ENCODE results near the gene ICE1. TPM values are rescaled to one million over a fixed set of nuclear protein-coding genes. Genes with fewer than 3 reads are reported as not detected.

Gene ICE1
- total and polyA plus RNA-seq, 9 of the 15 experiments (the other 6 are each of a cell fraction or from before 2014, with no cell fraction given) = 4.9 to 47.4 (median 28.2) TPM

- CTCF ChIA-PET (ENCODE audit: low intra/inter-chr PET ratio) = no interaction called here
- no TSS peak for BruUV-seq (replicated peaks)
- in situ Hi-C loops (cut with MboI) = no loop called here
Observed at GRCh38 chr5:5467737-5468136, 45.3 kb downstream of the ICE1 start.

GRCh38 chr5:5470933-5471332 lies 48.5 kb downstream of the ICE1 start:
- no peaks in the 10 kb centered on the region for H3K4me1 ChIP-seq (replicated peaks in 1 of 2; ENCODE audit: control insufficient read depth in 2 of 2, insufficient read depth in 2 of 2, low read length in 2 of 2)
- no peak overlapping the region for H2AFZ ChIP-seq (ENCODE audit: low read depth, low read length)
- no peaks in the 10 kb centered on the region for H3K27me3 ChIP-seq (ENCODE audit: control insufficient read depth in 2 of 2, insufficient read depth in 2 of 2, low read length in 2 of 2)
- ChIA-PET CTCF (ENCODE audit: low intra/inter-chr PET ratio) (no interaction called here), POLR2A (no interaction called here)
- DNase-seq (ENCODE audit: extremely low read depth in 1 of 4, low spot score in 3 of 4) (no peak), ATAC-seq (no peak), FAIRE-seq (no peak)
- H3K79me2 ChIP-seq (ENCODE audit: control insufficient read depth, insufficient read depth, low read length) = no peaks in the 10 kb centered on the region
- no peak overlapping the region for H3K4me2 ChIP-seq (ENCODE audit: insufficient read depth, low read length)
- no peak overlapping the region for H3K27ac ChIP-seq (ENCODE audit: extremely low read depth, low read depth, low read length)
- H3K9ac ChIP-seq (ENCODE audit: insufficient read depth in 1 of 2, low read depth in 2 of 2, low read length in 2 of 2) = no peak overlapping the region
- in situ Hi-C loops (cut with MboI) = no loop called here
- no peak overlapping the region for H3K4me3 ChIP-seq
- TF ChIP-seq UBTF (IDR thresholded peaks at IDR 0.05; ENCODE audit: borderline replicate concordance in 1 of 2, low read depth in 2 of 2, low read length in 2 of 2) (no peak), CCNT2 (IDR thresholded peaks at IDR 0.05; ENCODE audit: borderline replicate concordance, extremely low read depth, insufficient read length, low read depth, low read length) (no peak), SMAD4 (CRISPR knock-in tag; conservative IDR thresholded peaks at IDR 0.05) (no peak), C11orf30 (IDR thresholded peaks at IDR 0.05; ENCODE audit: low read depth) (peak; percentile 42; the same call in 1 of the 2 replicates), ZNF561 (CRISPR knock-in tag; conservative IDR thresholded peaks at IDR 0.05) (no peak), FOXP4 (CRISPR knock-in tag; IDR thresholded peaks at IDR 0.05; ENCODE audit: borderline replicate concordance) (no peak), ZNF316 (IDR thresholded peaks at IDR 0.05) (peak; percentile 66), KLF13 (tag; IDR thresholded peaks at IDR 0.05; ENCODE audit: borderline replicate concordance, low read depth) (no peak), HMG20A (CRISPR knock-in tag; conservative IDR thresholded peaks at IDR 0.05) (no peak)
- H3K9me1 ChIP-seq (ENCODE audit: control insufficient read depth, insufficient read depth, low read length) = no peaks in the 10 kb centered on the region
- intact Hi-C loops (cut with micrococcal nuclease) = no loop called here
- no peaks in the 10 kb centered on the region for H4K20me1 ChIP-seq (replicated peaks; ENCODE audit: control insufficient read depth, insufficient read depth, low read length)
- no peaks in the 10 kb centered on the region for H3K9me3 ChIP-seq (replicated peaks; ENCODE audit: control insufficient read depth, insufficient read depth, low read depth, low read length)
- H3K36me3 ChIP-seq (ENCODE audit: control insufficient read depth, insufficient read depth, low read length) = peaks cover 59% of the 10 kb centered on the region
- BruUV-seq (replicated peaks) = no TSS peak

More at GRCh38 chr5:5467737-5468136, 45.3 kb downstream of the ICE1 start:
- POLR2A ChIA-PET = interaction anchor here (0.6 kb wide), 1 partner anchor 14 kb away, joined by 3 read pairs; no protein-coding TSS in a partner anchor
- no peak for FAIRE-seq
- DNase-seq (ENCODE audit: extremely low read depth in 1 of 4, low spot score in 3 of 4) = no peak
- no peak overlapping the region for H3K27ac ChIP-seq (ENCODE audit: extremely low read depth, low read depth, low read length)
- no peak overlapping the region for H3K9ac ChIP-seq (ENCODE audit: insufficient read depth in 1 of 2, low read depth in 2 of 2, low read length in 2 of 2)
- WGBS (ENCODE audit: insufficient coverage, low coverage, missing lambda C conversion rate) = 97% methylated on average over 4 of the region's 4 CpGs
- TF ChIP-seq HOXB6 (CRISPR knock-in tag; IDR thresholded peaks at IDR 0.05; ENCODE audit: borderline replicate concordance) (no peak), HDGF (IDR thresholded peaks at IDR 0.05) (no peak), L3MBTL2 (IDR thresholded peaks at IDR 0.05) (no peak), ZNF12 (CRISPR knock-in tag; IDR thresholded peaks at IDR 0.05) (no peak), FOXK1 (CRISPR knock-in tag; IDR thresholded peaks at IDR 0.05; ENCODE audit: borderline replicate concordance) (no peak)
- H2AFZ ChIP-seq (ENCODE audit: low read depth, low read length) = no peak overlapping the region
- no peak for ATAC-seq
- no peak overlapping the region for H3K4me2 ChIP-seq (ENCODE audit: insufficient read depth, low read length)
- no peaks in the 10 kb centered on the region for H3K27me3 ChIP-seq (ENCODE audit: control insufficient read depth in 2 of 2, insufficient read depth in 2 of 2, low read length in 2 of 2)
- no peaks in the 10 kb centered on the region for H3K4me1 ChIP-seq (replicated peaks in 1 of 2; ENCODE audit: control insufficient read depth in 2 of 2, insufficient read depth in 2 of 2, low read length in 2 of 2)
- no peaks in the 10 kb centered on the region for H3K79me2 ChIP-seq (ENCODE audit: control insufficient read depth, insufficient read depth, low read length)
- intact Hi-C loops (cut with micrococcal nuclease) = no loop called here
- peaks cover 64% of the 10 kb centered on the region for H3K36me3 ChIP-seq (ENCODE audit: control insufficient read depth, insufficient read depth, low read length)
- H3K9me3 ChIP-seq (replicated peaks; ENCODE audit: control insufficient read depth, insufficient read depth, low read depth, low read length) = no peaks in the 10 kb centered on the region
- no peaks in the 10 kb centered on the region for H3K9me1 ChIP-seq (ENCODE audit: control insufficient read depth, insufficient read depth, low read length)
- no peak overlapping the region for H3K4me3 ChIP-seq
- H4K20me1 ChIP-seq (replicated peaks; ENCODE audit: control insufficient read depth, insufficient read depth, low read length) = no peaks in the 10 kb centered on the region

All from K562 (cell line).